NOMO-1 (cell line): ENCODE measurements around the gene POLR2H.

Experiments
- DNase-seq, 2 experiments: peaks; one replicate each; lab custom pipeline; 2025; ENCODE audit not compliant: unreplicated experiment in 2 of 2; lab: John Stamatoyannopoulos, UW

Gene POLR2H

DNA sequence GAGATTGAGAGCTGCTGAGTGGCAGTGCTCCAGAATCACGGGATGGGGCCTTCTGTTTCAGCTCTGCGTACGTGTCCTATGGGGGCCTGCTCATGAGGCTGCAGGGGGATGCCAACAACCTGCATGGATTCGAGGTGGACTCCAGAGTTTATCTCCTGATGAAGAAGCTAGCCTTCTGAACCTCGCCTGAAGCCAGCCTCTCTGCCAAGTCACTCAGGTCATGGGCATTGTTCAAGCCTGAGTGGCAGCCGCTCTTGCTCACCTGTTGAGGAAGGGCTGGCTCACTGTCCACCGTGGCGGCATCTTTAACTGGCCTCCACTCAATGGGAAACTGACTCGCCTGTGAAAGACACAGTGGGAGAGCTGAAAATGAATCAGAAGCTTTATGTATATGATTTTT lies 6.6 kb downstream of the POLR2H start:
- no peak for DNase-seq

- no peak for DNase-seq
These were observed 7.2 kb downstream of the POLR2H start for GRCh38 chr3:184368586-184369183.

DNA sequence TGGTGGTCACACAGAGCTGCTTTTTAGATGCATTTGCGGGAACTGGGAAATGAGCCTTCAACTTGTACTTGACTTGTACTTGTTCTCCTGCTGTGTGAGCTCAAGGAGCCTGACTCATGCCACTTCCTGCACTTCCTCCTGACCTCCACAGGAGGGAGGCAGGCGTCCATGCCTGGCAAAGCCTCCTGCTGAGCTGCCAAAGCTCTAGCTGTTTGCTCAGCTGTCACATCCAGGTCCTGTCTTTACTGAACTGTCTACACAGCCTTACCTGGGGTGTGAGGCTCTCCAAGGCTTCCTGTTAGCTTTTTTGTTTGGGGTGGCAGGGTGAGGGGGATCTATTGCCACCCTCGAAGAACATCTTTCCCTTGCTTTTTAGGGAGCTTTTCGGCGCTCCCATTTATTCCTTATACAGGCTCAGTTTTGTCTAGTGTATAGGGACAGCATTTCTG lies 10.1 kb downstream of the POLR2H start:
- peak; percentile 81 to 89 for DNase-seq

GRCh38 chr3:184372296-184372821 lies 10.8 kb downstream of the POLR2H start:
- DNase-seq = no peak

DNA sequence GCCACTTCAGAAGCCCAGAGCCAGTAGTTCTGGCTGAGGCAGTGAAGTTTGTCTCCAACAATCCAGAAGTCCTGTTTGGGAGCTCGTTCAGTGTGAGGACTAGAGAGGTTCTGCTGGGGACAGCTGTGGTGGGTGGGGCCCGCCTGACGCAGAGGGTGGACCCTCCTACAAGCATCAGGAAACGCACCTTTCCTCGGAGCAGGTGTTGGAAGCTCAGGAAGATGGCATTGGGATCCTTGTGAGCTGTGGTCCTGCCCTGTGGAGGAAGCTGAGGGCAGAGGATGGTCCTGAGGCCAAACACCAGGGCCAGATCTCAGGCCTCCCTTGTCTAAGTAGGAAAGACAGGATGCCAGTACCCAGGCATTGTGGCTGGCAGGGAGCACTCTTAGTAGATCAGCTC lies 11.4 kb downstream of the POLR2H start:
- DNase-seq = no peak

- no peak for DNase-seq
These were observed 11.9 kb downstream of the POLR2H start for GRCh38 chr3:184373422-184373821.

DNA sequence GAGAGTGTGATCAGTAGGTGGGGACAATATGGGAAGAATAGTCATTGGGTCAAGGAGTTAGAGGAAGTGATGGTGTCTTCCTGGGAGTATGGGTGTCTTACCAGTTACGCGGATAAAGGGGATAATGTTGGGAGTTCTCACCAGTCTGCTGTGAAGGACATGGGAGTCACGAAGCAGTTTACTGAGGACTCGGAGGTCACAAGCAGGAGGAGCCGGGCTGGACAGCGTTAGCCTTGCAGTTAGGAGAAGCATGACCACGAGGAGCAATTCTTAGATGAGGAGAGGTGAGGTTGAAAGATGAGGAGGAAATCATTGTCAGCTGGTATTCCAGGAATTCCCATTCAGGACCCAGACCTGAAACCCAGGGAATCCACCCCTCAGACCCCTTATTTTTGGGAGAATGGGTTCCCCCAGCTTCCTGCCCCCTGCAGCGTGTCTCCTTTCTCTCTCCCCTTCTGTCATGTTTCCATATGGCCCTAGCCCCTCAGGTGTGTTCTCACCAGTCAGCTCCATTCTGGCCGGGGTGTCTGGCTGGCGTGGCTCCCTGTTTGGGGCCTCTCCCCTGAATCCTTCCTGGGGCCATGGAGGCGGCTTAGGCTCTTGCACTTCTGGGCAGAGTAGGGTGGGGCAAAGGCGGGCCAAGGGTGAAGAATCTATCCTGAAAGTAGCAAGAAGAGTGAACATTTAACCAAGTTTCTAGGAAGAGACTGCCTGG lies 14.4 kb downstream of the POLR2H start:
- no peak for DNase-seq

DNA sequence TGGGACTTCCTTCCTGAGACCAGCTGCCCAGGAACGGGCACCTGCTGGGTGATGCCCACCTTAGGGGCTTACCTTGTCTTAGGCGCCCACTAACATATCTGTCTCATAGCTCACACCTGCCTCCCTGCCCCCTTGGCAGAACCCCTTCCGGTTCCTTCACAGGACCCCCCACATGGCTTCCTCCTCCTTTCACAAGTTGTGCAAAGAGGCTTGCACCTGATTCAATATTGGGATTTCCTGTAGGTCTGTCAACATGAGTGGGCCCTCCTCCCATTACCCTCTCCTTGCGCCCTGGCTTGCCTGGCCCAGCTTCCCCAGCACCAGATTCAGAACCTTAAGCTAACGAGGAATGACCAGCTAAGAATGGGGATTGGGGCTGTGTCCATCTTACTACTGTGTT lies 15.9 kb downstream of the POLR2H start:
- DNase-seq = no peak

DNA sequence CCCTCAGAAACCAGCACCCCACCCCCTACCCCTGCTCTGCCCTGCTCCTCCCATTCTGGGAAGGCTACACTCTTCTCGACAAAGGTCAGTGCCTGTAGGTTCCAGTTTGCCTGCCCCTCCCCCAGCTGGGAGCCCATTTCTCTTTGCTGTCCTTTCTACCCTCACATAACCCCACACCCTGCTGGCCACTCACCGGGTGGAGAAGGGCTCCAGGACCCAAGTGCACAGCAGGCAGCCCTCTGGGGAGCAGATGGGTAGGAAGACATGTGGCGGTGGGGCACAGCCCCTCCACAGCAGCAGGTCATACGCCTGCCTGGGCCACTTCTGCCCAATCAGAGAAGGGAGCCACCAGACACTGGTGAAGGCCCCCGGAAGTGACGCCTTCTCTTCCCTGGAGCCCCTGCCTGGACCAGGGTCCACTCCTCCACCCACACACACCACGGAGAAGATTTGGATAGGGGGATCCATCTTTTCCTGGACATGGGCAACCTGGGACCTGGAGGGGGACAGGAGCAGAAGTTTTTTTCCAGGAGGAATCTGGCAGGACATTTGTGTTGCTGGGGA lies 16.5 kb downstream of the POLR2H start, which contains the start of gene THPO:
Gene THPO, minus strand, starts transcription at position 326 of the 564 bp plus-strand sequence. CDS start 1,948 bp downstream, outside the sequence.
- no peak for DNase-seq

- no peak for DNase-seq
These were observed 17.3 kb downstream of the POLR2H start for GRCh38 chr3:184378651-184379357.

GRCh38 chr3:184379358-184380184 lies 18.1 kb downstream of the POLR2H start, which contains the start of gene CHRD:
Gene CHRD (plus strand): TSS chr3:184380054. CDS start chr3:184380319, 265 bp downstream.
- DNase-seq = no peak

DNA sequence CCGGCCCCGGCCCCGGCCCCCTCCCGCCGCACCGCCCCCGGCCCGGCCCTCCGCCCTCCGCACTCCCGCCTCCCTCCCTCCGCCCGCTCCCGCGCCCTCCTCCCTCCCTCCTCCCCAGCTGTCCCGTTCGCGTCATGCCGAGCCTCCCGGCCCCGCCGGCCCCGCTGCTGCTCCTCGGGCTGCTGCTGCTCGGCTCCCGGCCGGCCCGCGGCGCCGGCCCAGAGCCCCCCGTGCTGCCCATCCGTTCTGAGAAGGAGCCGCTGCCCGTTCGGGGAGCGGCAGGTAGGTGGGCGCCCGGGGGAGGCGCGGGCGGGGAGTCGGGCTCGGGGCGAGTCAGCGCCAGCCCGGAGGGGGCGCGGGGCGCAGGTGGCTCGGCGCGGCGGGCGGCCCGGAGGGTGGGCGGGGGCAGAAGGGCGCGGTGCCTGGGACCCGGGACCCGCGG lies 18.7 kb downstream of the POLR2H start:
- DNase-seq = no peak

GRCh38 chr3:184380627-184381260 lies 19.2 kb downstream of the POLR2H start:
- DNase-seq = no peak

- peak; percentile 54 to 68 for DNase-seq
These were observed 20.0 kb downstream of the POLR2H start for GRCh38 chr3:184381261-184382224.

DNA sequence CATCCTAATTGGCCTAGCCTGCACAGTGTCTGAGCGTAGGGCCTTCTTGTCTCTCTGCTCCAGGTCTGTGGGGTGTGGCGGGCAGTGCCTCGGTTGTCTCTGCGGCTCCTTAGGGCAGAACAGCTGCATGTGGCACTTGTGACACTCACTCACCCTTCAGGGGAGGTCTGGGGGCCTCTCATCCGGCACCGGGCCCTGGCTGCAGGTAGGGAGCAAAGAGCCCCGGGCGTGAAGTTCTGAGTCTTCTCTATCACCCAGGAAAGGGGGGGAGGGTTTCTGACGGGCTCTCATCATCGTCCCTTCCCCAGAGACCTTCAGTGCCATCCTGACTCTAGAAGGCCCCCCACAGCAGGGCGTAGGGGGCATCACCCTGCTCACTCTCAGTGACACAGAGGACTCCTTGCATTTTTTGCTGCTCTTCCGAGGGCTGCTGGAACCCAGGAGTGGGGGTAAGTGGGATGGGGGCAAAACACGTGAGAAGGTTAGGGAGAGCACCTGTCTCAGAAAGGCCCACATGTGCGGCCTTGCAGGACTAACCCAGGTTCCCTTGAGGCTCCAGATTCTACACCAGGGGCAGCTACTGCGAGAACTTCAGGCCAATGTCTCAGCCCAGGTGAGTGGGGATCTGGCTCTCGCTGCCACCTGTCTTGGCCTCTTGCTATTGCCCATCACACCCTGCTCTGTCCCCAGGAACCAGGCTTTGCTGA lies 21.0 kb downstream of the POLR2H start:
- DNase-seq = no peak

DNA sequence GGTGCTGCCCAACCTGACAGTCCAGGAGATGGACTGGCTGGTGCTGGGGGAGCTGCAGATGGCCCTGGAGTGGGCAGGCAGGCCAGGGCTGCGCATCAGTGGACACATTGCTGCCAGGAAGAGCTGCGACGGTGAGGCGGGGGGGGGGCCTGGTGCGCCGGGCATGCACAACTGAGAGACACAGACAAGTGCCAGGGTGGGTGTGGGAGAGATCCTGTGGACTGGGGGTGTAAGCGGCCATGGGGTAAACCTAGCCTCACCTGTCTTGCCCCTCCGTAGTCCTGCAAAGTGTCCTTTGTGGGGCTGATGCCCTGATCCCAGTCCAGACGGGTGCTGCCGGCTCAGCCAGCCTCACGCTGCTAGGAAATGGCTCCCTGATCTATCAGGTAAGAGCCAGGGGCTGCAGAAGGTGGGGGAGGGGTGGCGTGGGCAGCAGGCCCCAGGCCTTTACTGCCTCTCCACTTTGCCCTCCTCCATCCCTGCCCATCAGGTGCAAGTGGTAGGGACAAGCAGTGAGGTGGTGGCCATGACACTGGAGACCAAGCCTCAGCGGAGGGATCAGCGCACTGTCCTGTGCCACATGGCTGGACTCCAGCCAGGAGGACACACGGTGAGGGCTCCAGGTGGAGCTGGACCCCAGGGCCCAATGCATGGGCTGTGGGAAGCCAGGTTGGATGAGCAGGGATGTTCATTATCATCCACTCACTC lies 21.7 kb downstream of the POLR2H start:
- no peak for DNase-seq

DNA sequence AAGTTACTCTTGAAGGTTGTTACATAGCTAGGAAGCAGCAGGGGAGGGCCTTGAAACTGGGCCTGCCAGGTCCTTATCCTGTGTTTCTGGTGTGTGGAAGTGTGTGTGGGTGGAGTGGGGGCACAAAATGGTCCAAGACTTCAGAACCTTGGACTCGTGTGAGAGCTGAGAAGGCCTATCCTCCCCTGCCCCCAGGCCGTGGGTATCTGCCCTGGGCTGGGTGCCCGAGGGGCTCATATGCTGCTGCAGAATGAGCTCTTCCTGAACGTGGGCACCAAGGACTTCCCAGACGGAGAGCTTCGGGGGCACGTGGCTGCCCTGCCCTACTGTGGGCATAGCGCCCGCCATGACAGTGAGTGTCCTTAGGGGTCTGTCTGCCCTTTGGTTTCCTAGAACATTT lies 22.8 kb downstream of the POLR2H start:
- DNase-seq = no peak
